ENCODE results near the gene C16orf92. TPM values are rescaled to one million over a fixed set of nuclear protein-coding genes. Genes with fewer than 3 reads are reported as not detected.
A peak's percentile ranks its signal among the peaks of the same experiment; 100 is the strongest.

Gene C16orf92
- total RNA-seq, 4 donors from 2014 or later = not detected

- DNase-seq = no peak
- no peak for TF ChIP-seq CTCF (IDR thresholded peaks at IDR 0.05)
- H3K36me3 ChIP-seq = peaks cover 48 to 59% of the 10 kb centered on the region in 2 donors
- intact Hi-C loops (cut with DNase I) = no loop called here
- WGBS, 2 donors = 91 to 93% methylated on average over 8 to 9 of the region's 9 CpGs
- H3K4me3 ChIP-seq (replicated peaks in 1 of 3) = no peak overlapping the region
- peaks cover 22 to 36% of the 10 kb centered on the region in 2 donors for H3K4me1 ChIP-seq
- H3K9me3 ChIP-seq = no peaks in the 10 kb centered on the region
- H3K27me3 ChIP-seq = no peaks in the 10 kb centered on the region
- H3K27ac ChIP-seq = no peak overlapping the region
Observed at GRCh38 chr16:30068333-30068732, 45.3 kb downstream of the C16orf92 start.

GRCh38 chr16:30068750-30069610 is 46.0 kb downstream of the C16orf92 start:
- Histone ChIP-seq H3K27me3 (no peaks in the 10 kb centered on the region), H3K9me3 (no peaks in the 10 kb centered on the region), H3K36me3 (peaks cover 48 to 59% of the 10 kb centered on the region in 2 donors), H3K4me3 (replicated peaks in 1 of 3) (no peak overlapping the region), H3K4me1 (peaks cover 16 to 29% of the 10 kb centered on the region in 2 donors), H3K27ac (no peak overlapping the region)
- DNase-seq = no peak
- TF ChIP-seq CTCF (IDR thresholded peaks at IDR 0.05) = peak in 4 of 6 experiments; percentile 19 to 35 (median 30)
- TF ChIP-seq POLR2A (IDR thresholded peaks at IDR 0.05) = no peak
- intact Hi-C loops (cut with DNase I) = no loop called here
- WGBS, 2 donors = 78 to 88% methylated on average over 10 to 11 of the region's 17 CpGs

GRCh38 chr16:30069611-30070462 is 46.8 kb downstream of the C16orf92 start:
- Histone ChIP-seq H3K27ac (peak overlapping the region in 1 of 3 donors; percentile 15), H3K4me1 (peaks cover 16 to 29% of the 10 kb centered on the region in 2 donors), H3K36me3 (peaks cover 48 to 59% of the 10 kb centered on the region in 2 donors), H3K4me3 (replicated peaks in 1 of 3) (no peak overlapping the region), H3K27me3 (no peaks in the 10 kb centered on the region), H3K9me3 (no peaks in the 10 kb centered on the region)
- WGBS, 2 donors = 73 to 75% methylated on average over 26 to 27 of the region's 31 CpGs
- peak in 1 of 2 donors; percentile 22 for DNase-seq
- intact Hi-C loops (cut with DNase I) = no loop called here
- TF ChIP-seq CTCF (IDR thresholded peaks at IDR 0.05) = no peak
- TF ChIP-seq POLR2A (IDR thresholded peaks at IDR 0.05) = no peak

- no peak overlapping the region for H3K4me3 ChIP-seq (replicated peaks in 1 of 3)
- peaks cover 16 to 33% of the 10 kb centered on the region in 2 donors for H3K4me1 ChIP-seq
- intact Hi-C loops (cut with DNase I) = no loop called here
Observed at GRCh38 chr16:30070490-30070889, 47.5 kb downstream of the C16orf92 start.

More at GRCh38 chr16:30070490-30070889, 47.5 kb downstream of the C16orf92 start:
- H3K36me3 ChIP-seq = peaks cover 48 to 59% of the 10 kb centered on the region in 2 donors
- no peak for DNase-seq
- TF ChIP-seq CTCF (IDR thresholded peaks at IDR 0.05) (no peak), POLR2A (IDR thresholded peaks at IDR 0.05) (no peak)
- H3K27me3 ChIP-seq = no peaks in the 10 kb centered on the region
- H3K27ac ChIP-seq = no peak overlapping the region
- H3K9me3 ChIP-seq = no peaks in the 10 kb centered on the region

Other genes starting within 250 kb of the C16orf92 start
- gene ZG16, start 244.9 kb upstream of the C16orf92 start, total RNA-seq = not detected
- gene KIF22, start 232.4 kb upstream of the C16orf92 start, total RNA-seq = 10 to 100 TPM; 38.4 to 68.6 (median 57.2) TPM
- gene MAZ, start 216.7 kb upstream of the C16orf92 start, total RNA-seq = 100 to 1,000 TPM in 2 of 4 donors, 10 to 100 TPM in 2; 80.4 to 132 (median 107) TPM
- 1 to 10 TPM in 3 of 4 donors, under 1 TPM in 1; 0.89 to 4.0 (median 2.4) TPM for gene PRRT2, start 211.0 kb upstream of the C16orf92 start, total RNA-seq
- gene PAGR1, start 207.0 kb upstream of the C16orf92 start, total RNA-seq = 10 to 100 TPM; 38.2 to 75.0 (median 55.2) TPM
- gene MVP, start 202.7 kb upstream of the C16orf92 start, total RNA-seq = 100 to 1,000 TPM in 1 of 4 donors, 10 to 100 TPM in 3; 70.1 to 127 (median 90.6) TPM
- 100 to 1,000 TPM in 2 of 4 donors, 10 to 100 TPM in 2; 79.3 to 122 (median 99.3) TPM for gene CDIPT, start 160.0 kb upstream of the C16orf92 start, total RNA-seq
- 1 to 10 TPM in 2 of 4 donors, under 1 TPM in 2; 0.33 to 1.5 (median 0.79) TPM for gene SEZ6L2, start 123.6 kb upstream of the C16orf92 start, total RNA-seq
- gene ASPHD1, start 122.7 kb upstream of the C16orf92 start, total RNA-seq = not detected
- 10 to 100 TPM in 3 of 4 donors, 1 to 10 TPM in 1; 9.8 to 27.5 (median 15.5) TPM for gene KCTD13, start 97.0 kb upstream of the C16orf92 start, total RNA-seq
- gene TMEM219, start 61.1 kb upstream of the C16orf92 start, total RNA-seq = 100 to 1,000 TPM in 3 of 4 donors, 10 to 100 TPM in 1; 93.2 to 140 (median 135) TPM
- 10 to 100 TPM; 48.8 to 62.6 (median 55.2) TPM for gene TAOK2, start 49.3 kb upstream of the C16orf92 start, total RNA-seq
- gene HIRIP3, start 27.6 kb upstream of the C16orf92 start, total RNA-seq = 10 to 100 TPM; 10.7 to 23.1 (median 18.4) TPM
- 100 to 1,000 TPM in 3 of 4 donors, 10 to 100 TPM in 1; 45.9 to 165 (median 142) TPM for gene INO80E, start 27.0 kb upstream of the C16orf92 start, total RNA-seq
- 1 to 10 TPM in 1 of 4 donors, under 1 TPM in 2, not detected in 1; 0.22 to 1.2 (median 0.94) TPM for gene DOC2A, start 12.2 kb upstream of the C16orf92 start, total RNA-seq
- gene TLCD3B, start 8.1 kb downstream of the C16orf92 start, total RNA-seq = under 1 TPM in 2 of 4 donors, not detected in 2; 0.54 to 0.79 TPM
- 1,000 to 10,000 TPM in 3 of 4 donors, 100 to 1,000 TPM in 1; 752 to 2,025 (median 1,174) TPM for gene ALDOA, start 42.6 kb downstream of the C16orf92 start, total RNA-seq
- 10 to 100 TPM; 43.6 to 59.9 (median 50.8) TPM for gene PPP4C, start 52.8 kb downstream of the C16orf92 start, total RNA-seq
- gene TBX6, start 68.7 kb downstream of the C16orf92 start, total RNA-seq = 1 to 10 TPM; 1.6 to 3.3 (median 2.4) TPM
- 100 to 1,000 TPM in 1 of 4 donors, 10 to 100 TPM in 3; 32.4 to 372 (median 68.0) TPM for gene YPEL3, start 73.0 kb downstream of the C16orf92 start, total RNA-seq
- gene GDPD3, start 90.3 kb downstream of the C16orf92 start, total RNA-seq = 1 to 10 TPM in 2 of 4 donors, under 1 TPM in 1, not detected in 1; 0.68 to 1.6 (median 1.2) TPM
- 10 to 100 TPM; 31.5 to 90.6 (median 51.5) TPM for gene MAPK3, start 100.0 kb downstream of the C16orf92 start, total RNA-seq
- gene CORO1A, start 160.4 kb downstream of the C16orf92 start, total RNA-seq = 10 to 100 TPM in 3 of 4 donors, 1 to 10 TPM in 1; 7.3 to 14.8 (median 11.2) TPM
- gene BOLA2B, start 170.5 kb downstream of the C16orf92 start, total RNA-seq = 100 to 1,000 TPM in 2 of 4 donors, 1 to 10 TPM in 2; 2.1 to 150 (median 67.4) TPM
- gene SLX1A, start 170.7 kb downstream of the C16orf92 start, total RNA-seq = 10 to 100 TPM; 26.2 to 73.3 (median 63.7) TPM
- gene SULT1A3, start 176.1 kb downstream of the C16orf92 start, total RNA-seq = 10 to 100 TPM in 2 of 4 donors, 1 to 10 TPM in 2; 8.9 to 13.8 (median 9.8) TPM
- gene NPIPB13, start 225.3 kb downstream of the C16orf92 start, total RNA-seq = 1 to 10 TPM; 2.1 to 3.0 (median 2.3) TPM